Measurements from ENCODE around the gene GRM4. TPM values are rescaled to one million over a fixed set of nuclear protein-coding genes. Genes with fewer than 3 reads are reported as not detected.

The GRM4 gene
- total RNA-seq, 1 experiment from 2014 or later, result 0.41 TPM

DNA sequence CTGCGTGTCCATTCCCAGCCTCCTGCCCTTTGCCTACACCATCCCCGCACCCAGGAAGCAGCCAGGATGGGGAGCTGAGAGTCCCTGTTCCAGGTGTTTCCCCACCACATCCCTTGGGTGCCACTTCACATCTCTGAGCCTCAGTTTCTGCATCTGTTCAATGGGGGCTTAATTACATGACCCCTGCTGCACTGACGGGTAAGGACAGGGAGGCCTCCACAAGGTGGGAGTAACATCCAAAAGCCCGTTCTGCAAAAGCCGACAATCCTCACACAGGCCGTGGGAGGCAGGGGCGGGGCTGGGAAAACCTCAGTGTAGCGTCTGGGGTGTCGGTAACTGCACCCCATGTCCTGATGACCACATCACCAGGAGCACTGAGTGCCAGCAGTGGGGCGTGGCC is 41.3 kb downstream of the GRM4 start:
- no TSS peak for BruUV-seq (replicated peaks)
- ChIA-PET CTCF (interaction anchor here (0.6 kb wide), 1 partner anchor 59 kb away, joined by 8 read pairs; no protein-coding TSS in a partner anchor), POLR2A (ENCODE audit: low non-redundant PET) (no interaction called here)
- intact Hi-C loops (cut with micrococcal nuclease; ENCODE audit: unreplicated experiment), result no loop called here
- Histone ChIP-seq H3K4me1 (ENCODE audit: insufficient read depth, low read length, poor library complexity, severe bottlenecking) (no peaks in the 10 kb centered on the region), H3K27me3 (replicated peaks; ENCODE audit: insufficient read depth, low read depth, low read length, poor library complexity) (no peaks in the 10 kb centered on the region), H3K4me3 (ENCODE audit: low read depth, low read length, poor library complexity, severe bottlenecking) (no peak overlapping the region), H3K36me3 (ENCODE audit: insufficient read depth, low read length, poor library complexity, severe bottlenecking) (no peaks in the 10 kb centered on the region), H3K27ac (ENCODE audit: low read depth, low read length, poor library complexity, severe bottlenecking) (no peak overlapping the region), H3K9me3 (ENCODE audit: low read depth, low read length, poor library complexity, severe bottlenecking) (no peaks in the 10 kb centered on the region)
- no peak for TF ChIP-seq EZH2 (IDR thresholded peaks at IDR 0.05; ENCODE audit: borderline replicate concordance, low read depth, low read length, poor library complexity, severe bottlenecking)
- TF ChIP-seq, protein P1, sequence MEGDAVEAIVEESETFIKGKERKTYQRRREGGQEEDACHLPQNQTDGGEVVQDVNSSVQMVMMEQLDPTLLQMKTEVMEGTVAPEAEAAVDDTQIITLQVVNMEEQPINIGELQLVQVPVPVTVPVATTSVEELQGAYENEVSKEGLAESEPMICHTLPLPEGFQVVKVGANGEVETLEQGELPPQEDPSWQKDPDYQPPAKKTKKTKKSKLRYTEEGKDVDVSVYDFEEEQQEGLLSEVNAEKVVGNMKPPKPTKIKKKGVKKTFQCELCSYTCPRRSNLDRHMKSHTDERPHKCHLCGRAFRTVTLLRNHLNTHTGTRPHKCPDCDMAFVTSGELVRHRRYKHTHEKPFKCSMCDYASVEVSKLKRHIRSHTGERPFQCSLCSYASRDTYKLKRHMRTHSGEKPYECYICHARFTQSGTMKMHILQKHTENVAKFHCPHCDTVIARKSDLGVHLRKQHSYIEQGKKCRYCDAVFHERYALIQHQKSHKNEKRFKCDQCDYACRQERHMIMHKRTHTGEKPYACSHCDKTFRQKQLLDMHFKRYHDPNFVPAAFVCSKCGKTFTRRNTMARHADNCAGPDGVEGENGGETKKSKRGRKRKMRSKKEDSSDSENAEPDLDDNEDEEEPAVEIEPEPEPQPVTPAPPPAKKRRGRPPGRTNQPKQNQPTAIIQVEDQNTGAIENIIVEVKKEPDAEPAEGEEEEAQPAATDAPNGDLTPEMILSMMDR (conservative IDR thresholded peaks at IDR 0.05; ENCODE audit: low read depth, low read length), result no peak
- DNase-seq (ENCODE audit: low spot score), result no peak

DNA sequence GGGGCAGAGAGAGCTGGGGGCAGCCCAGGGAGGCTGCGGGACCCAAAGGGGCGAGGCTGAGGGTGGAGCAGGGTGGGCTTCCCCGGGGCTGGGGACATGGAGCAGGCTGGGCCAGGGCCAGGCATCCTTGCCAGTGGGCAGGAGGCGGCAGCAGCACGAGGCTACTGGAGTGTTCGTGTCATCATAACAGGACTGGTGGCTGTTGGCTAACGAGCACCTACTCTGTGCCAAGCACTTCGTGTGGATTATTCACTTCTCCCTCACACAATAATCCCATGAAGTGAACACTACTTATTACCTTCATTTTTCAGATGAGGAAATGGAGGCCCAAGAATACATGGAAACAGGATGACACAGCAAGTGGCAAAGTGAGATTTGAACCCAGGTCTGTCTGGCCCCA is 41.7 kb downstream of the GRM4 start:
- H3K27ac ChIP-seq (ENCODE audit: low read depth, low read length, poor library complexity, severe bottlenecking), result no peak overlapping the region
- ChIA-PET CTCF (no interaction called here), POLR2A (ENCODE audit: low non-redundant PET) (no interaction called here)
- intact Hi-C loops (cut with micrococcal nuclease; ENCODE audit: unreplicated experiment), result no loop called here
- no peaks in the 10 kb centered on the region for H3K4me1 ChIP-seq (ENCODE audit: insufficient read depth, low read length, poor library complexity, severe bottlenecking)
- no peak for DNase-seq (ENCODE audit: low spot score)
- no peaks in the 10 kb centered on the region for H3K9me3 ChIP-seq (ENCODE audit: low read depth, low read length, poor library complexity, severe bottlenecking)
- no peaks in the 10 kb centered on the region for H3K36me3 ChIP-seq (ENCODE audit: insufficient read depth, low read length, poor library complexity, severe bottlenecking)
- H3K4me3 ChIP-seq (ENCODE audit: low read depth, low read length, poor library complexity, severe bottlenecking), result no peak overlapping the region
- no peak for TF ChIP-seq EZH2 (IDR thresholded peaks at IDR 0.05; ENCODE audit: borderline replicate concordance, low read depth, low read length, poor library complexity, severe bottlenecking)
- TF ChIP-seq, protein P1 (conservative IDR thresholded peaks at IDR 0.05; ENCODE audit: low read depth, low read length), result no peak
- H3K27me3 ChIP-seq (replicated peaks; ENCODE audit: insufficient read depth, low read depth, low read length, poor library complexity), result no peaks in the 10 kb centered on the region
- BruUV-seq (replicated peaks), result no TSS peak

DNA sequence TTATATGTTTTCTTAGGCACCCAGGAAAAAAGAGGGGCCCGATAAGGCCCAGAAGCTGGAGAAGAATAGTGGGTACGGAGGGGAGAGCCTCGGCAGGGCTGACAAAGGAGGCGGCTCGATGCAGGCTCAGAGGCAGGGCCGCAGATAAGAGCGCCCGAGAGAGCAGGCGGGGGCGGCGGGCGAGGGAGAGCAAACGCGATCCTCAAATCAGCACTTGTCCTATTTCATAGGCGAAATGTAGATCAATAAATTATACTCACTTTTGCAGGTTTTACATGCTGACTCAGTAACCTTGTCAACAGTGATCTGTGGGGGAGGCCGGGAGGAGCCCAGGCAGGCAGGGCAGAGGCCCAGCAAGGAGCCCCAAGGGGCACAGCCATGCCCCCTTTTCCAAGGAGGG is 42.6 kb downstream of the GRM4 start:
- no peak for TF ChIP-seq EZH2 (IDR thresholded peaks at IDR 0.05; ENCODE audit: borderline replicate concordance, low read depth, low read length, poor library complexity, severe bottlenecking)
- TF ChIP-seq, protein P1 (conservative IDR thresholded peaks at IDR 0.05; ENCODE audit: low read depth, low read length), result no peak
- intact Hi-C loops (cut with micrococcal nuclease; ENCODE audit: unreplicated experiment), result no loop called here
- no peak overlapping the region for H3K27ac ChIP-seq (ENCODE audit: low read depth, low read length, poor library complexity, severe bottlenecking)
- H3K36me3 ChIP-seq (ENCODE audit: insufficient read depth, low read length, poor library complexity, severe bottlenecking), result no peaks in the 10 kb centered on the region
- POLR2A ChIA-PET (ENCODE audit: low non-redundant PET), result no interaction called here
- H3K27me3 ChIP-seq (replicated peaks; ENCODE audit: insufficient read depth, low read depth, low read length, poor library complexity), result no peaks in the 10 kb centered on the region
- no peak for DNase-seq (ENCODE audit: low spot score)
- CTCF ChIA-PET, result no interaction called here
- no peaks in the 10 kb centered on the region for H3K9me3 ChIP-seq (ENCODE audit: low read depth, low read length, poor library complexity, severe bottlenecking)
- H3K4me1 ChIP-seq (ENCODE audit: insufficient read depth, low read length, poor library complexity, severe bottlenecking), result no peaks in the 10 kb centered on the region
- no peak overlapping the region for H3K4me3 ChIP-seq (ENCODE audit: low read depth, low read length, poor library complexity, severe bottlenecking)
- BruUV-seq (replicated peaks), result no TSS peak
